ENCODE data around the gene CYB561D2. TPM values are rescaled to one million over a fixed set of nuclear protein-coding genes. Genes with fewer than 3 reads are reported as not detected.

Gene CYB561D2, protein sequence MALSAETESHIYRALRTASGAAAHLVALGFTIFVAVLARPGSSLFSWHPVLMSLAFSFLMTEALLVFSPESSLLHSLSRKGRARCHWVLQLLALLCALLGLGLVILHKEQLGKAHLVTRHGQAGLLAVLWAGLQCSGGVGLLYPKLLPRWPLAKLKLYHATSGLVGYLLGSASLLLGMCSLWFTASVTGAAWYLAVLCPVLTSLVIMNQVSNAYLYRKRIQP
- total RNA-seq (10 to 100 TPM; 21.3 to 28.3 TPM), polyA plus RNA-seq (ENCODE audit: insufficient read length in 6 of 6) (10 to 100 TPM in 3 of 6 donors, 1 to 10 TPM in 3; 8.5 to 12.1 (median 10.1) TPM)
- long read RNA-seq, donor 1, partial matches to known transcripts = 0 of 11 reads
- long read RNA-seq, donor 1, other reads (novel, unspliced or antisense) = 0 of 11 reads
- long read RNA-seq, donor 2, partial matches to known transcripts = 0 of 8 reads
- long read RNA-seq, donor 2, other reads (novel, unspliced or antisense) = 0 of 8 reads
- long read RNA-seq, donor 3, partial matches to known transcripts = 5 of 9 reads
- long read RNA-seq, donor 3, other reads (novel, unspliced or antisense) = 0 of 9 reads
- long read RNA-seq, donor 4, transcript CYB561D2-201 (4 exons, 1,225 nt) = minor isoform, 10 of 36 reads
- long read RNA-seq, donor 4, transcript CYB561D2-205 (4 exons, 1,319 nt) = major isoform, 22 of 36 reads
- long read RNA-seq, donor 4, partial matches to known transcripts = 1 of 36 reads
- long read RNA-seq, donor 4, other reads (novel, unspliced or antisense) = 0 of 36 reads
- long read RNA-seq, donor 5, transcript CYB561D2-205 (4 exons, 1,319 nt) = major isoform, 8 of 14 reads
- long read RNA-seq, donor 5, partial matches to known transcripts = 0 of 14 reads
- long read RNA-seq, donor 5, other reads (novel, unspliced or antisense) = 0 of 14 reads
- long read RNA-seq, donor 6, transcript CYB561D2-205 (4 exons, 1,319 nt) = major isoform, 8 of 32 reads
- long read RNA-seq, donor 6, partial matches to known transcripts = 0 of 32 reads
- long read RNA-seq, donor 6, other reads (novel, unspliced or antisense) = 20 of 32 reads
- long read RNA-seq, donor 7, partial matches to known transcripts = 0 of 7 reads
- long read RNA-seq, donor 7, other reads (novel, unspliced or antisense) = 0 of 7 reads
- long read RNA-seq, donor 8, partial matches to known transcripts = 0 of 6 reads
- long read RNA-seq, donor 8, other reads (novel, unspliced or antisense) = 0 of 6 reads
- long read RNA-seq, donor 9 = 0 reads
- long read RNA-seq, donor 10, transcript CYB561D2-201 (4 exons, 1,225 nt) = minor isoform, 23 of 91 reads
- long read RNA-seq, donor 10, transcript CYB561D2-202 (3 exons, 1,533 nt) = minor isoform, 12 of 91 reads
- long read RNA-seq, donor 10, transcript CYB561D2-205 (4 exons, 1,319 nt) = major isoform, 36 of 91 reads
- long read RNA-seq, donor 10, partial matches to known transcripts = 3 of 91 reads
- long read RNA-seq, donor 10, other reads (novel, unspliced or antisense) = 14 of 91 reads
- long read RNA-seq, donor 11, transcript CYB561D2-205 (4 exons, 1,319 nt) = major isoform, 5 of 8 reads
- long read RNA-seq, donor 11, partial matches to known transcripts = 0 of 8 reads
- long read RNA-seq, donor 11, other reads (novel, unspliced or antisense) = 0 of 8 reads
- long read RNA-seq, donor 12, partial matches to known transcripts = 0 of 4 reads
- long read RNA-seq, donor 12, other reads (novel, unspliced or antisense) = 0 of 4 reads

DNA sequence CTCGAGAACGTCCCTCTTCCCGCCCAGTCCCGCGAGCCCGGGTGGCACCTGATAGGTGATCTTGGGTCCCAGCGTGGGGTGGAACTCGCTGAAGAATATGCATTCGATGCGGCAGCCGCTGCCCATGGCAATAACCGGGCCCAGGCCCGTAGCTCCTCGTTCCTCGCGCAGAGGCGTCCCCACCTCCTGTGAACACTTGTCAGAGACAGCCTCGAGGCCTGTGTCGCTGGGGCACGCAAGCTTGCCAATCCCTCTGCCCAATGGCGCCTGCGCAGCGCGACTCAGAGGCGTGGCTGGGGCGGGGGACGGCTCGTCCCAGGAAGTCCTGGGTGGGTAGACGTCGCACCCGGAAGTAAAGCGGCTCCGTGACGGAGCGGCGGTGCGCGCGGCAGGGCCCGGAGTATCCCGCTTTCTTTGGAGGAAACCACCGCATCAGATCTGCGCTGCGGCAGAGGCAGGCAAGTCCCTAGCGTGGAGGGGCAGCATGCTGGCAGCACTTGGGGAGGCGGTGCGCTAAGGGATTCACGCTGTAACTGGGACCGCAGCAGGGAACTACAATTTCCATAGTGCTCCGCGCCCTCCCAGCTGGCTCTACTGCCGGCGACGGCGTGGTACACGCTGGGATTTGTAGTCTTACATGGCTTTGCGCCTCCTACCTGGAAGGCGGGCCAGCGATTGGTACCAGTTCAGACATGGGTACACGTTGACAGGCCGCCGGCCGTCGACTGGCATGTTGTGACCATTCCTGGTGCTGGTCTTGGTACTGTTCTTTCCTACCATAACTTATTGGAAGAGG is at the start of gene CYB561D2, which contains the start of gene NPRL2:
Gene CYB561D2, plus strand, starts transcription at position 336 of the 796 bp plus-strand sequence. CDS start 572 bp downstream, outside the sequence.
Gene NPRL2, minus strand, starts transcription at position 249 of the 796 bp plus-strand sequence. Its CDS starts 123 bp downstream, at position 126.
- Histone ChIP-seq H3K4me1 (peaks cover 23 to 82% of the 10 kb centered on the region in 2 donors), H3K27ac (peak within 1 kb of the TSS; percentile 90 to 97), H3K27me3 (no peaks in the 10 kb centered on the region), H3K4me3 (peak within 1 kb of the TSS; percentile 69 to 78), H3K36me3 (peaks cover 4 to 48% of the 10 kb centered on the region in 2 donors), H3K9me3 (no peaks in the 10 kb centered on the region)
- peak; percentile 95 to 100 (median 97) for DNase-seq
- intact Hi-C loops (cut with DNase I) = no loop called here
- TF ChIP-seq, protein P1, sequence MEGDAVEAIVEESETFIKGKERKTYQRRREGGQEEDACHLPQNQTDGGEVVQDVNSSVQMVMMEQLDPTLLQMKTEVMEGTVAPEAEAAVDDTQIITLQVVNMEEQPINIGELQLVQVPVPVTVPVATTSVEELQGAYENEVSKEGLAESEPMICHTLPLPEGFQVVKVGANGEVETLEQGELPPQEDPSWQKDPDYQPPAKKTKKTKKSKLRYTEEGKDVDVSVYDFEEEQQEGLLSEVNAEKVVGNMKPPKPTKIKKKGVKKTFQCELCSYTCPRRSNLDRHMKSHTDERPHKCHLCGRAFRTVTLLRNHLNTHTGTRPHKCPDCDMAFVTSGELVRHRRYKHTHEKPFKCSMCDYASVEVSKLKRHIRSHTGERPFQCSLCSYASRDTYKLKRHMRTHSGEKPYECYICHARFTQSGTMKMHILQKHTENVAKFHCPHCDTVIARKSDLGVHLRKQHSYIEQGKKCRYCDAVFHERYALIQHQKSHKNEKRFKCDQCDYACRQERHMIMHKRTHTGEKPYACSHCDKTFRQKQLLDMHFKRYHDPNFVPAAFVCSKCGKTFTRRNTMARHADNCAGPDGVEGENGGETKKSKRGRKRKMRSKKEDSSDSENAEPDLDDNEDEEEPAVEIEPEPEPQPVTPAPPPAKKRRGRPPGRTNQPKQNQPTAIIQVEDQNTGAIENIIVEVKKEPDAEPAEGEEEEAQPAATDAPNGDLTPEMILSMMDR (IDR thresholded peaks at IDR 0.05) = no peak
- ATAC-seq = peak; percentile 96

DNA sequence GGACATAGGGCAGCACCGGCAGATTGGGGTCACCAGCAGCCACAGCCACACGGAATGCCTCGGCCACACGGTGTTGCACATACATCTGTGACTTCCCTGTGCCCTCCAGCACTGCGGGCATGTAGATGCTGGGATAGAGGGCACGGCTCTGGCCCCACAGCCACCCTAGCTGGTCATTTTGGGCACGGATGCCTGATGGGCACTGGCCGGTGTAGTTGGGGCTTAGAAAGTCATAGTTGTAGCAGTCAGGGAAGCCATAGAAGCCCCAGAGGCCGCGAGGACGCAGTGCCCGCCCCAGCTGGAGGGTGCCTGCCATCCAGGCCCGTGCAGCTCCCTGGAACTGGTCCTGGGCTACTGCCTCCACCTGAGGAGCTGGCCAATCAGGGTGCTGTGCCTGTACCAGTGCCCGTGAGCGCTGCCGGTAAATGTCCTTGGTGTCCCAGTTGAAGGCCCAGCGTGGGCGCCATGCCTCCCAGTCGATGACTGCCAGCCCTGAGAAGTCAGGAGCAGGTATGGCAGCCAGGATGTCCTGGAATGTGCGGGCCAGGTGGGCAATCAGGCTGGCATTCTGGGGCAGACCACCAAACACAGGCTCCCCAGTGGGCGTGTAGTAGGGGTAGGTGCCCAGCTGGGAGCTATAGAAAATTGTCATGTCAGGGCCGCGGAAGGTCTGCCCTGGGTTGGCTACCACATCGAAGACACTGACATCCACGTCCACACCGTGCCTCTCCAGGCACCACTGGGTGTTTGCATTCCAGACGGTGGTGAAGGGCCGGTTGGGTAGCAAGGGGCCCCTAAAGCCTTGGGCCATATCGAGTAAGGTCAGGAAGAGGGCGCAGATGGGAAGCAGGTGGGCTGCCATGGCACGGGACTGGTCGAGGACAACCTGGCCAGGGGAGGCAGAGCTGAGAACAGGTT is 48.3 kb upstream of the CYB561D2 start:
- DNase-seq (peak in 1 of 4 donors; percentile 76), ATAC-seq (no peak)
- Histone ChIP-seq H3K9me3 (no peaks in the 10 kb centered on the region), H3K4me1 (peaks cover 36 to 58% of the 10 kb centered on the region in 2 donors), H3K27me3 (no peaks in the 10 kb centered on the region), H3K4me3 (peak overlapping the region; percentile 19 to 68), H3K36me3 (no peaks in the 10 kb centered on the region), H3K27ac (peak overlapping the region; percentile 83 to 92)
- intact Hi-C loops (cut with DNase I) = no loop called here
- TF ChIP-seq, protein P1 (IDR thresholded peaks at IDR 0.05) = no peak

DNA sequence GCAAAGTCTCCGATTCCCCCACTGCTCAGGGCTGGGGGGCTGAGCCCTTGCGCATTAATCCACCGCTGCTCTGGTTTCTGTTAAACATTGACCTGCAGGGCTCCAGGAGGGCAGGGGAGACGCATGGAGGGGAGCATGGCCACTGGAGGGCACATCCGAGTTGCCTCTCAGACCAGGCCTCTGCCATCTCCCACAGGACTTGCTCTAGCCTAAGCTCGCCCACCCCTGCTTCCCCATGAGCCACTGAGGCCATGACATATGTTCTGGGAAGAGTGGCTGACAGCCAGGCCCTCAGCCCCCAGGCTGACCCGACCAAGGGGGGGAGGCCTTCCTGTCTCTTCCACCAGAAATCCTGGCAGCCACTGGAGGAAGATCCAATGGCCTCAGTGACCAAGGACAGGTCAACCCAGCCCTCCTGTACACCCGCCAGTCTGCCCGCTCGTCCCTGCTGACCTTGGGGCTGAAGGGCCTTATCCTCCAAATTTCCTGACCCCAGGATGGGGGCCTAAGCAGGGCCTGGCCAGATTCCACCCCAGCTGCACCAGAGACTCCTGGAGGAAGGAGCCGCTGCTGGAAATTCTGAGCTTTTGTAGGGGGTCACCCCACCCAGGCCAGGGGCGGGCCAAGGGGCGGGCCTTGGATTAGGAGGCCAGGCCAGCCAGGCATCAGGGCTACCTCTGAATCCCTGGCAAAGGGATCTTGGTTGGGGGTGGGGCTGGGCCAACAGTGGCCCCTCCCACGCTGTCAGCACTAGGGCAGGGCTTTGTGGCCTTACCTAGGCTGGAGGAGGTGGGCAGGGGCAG is 47.4 kb upstream of the CYB561D2 start, which contains the start of gene HYAL1:
Gene HYAL1, minus strand, starts transcription at position 562 of the 803 bp plus-strand sequence. CDS start 618 bp downstream, outside the sequence.
- Histone ChIP-seq H3K27me3 (no peaks in the 10 kb centered on the region), H3K9me3 (peaks cover 0 to 5% of the 10 kb centered on the region in 2 donors), H3K36me3 (no peaks in the 10 kb centered on the region), H3K4me1 (peaks cover 31 to 49% of the 10 kb centered on the region in 2 donors), H3K4me3 (peak within 1 kb of the TSS; percentile 19 to 68), H3K27ac (peak within 1 kb of the TSS; percentile 83 to 92)
- ATAC-seq (peak; percentile 63), DNase-seq (peak in 3 of 4 donors; percentile 30 to 93 (median 80))
- TF ChIP-seq, protein P1 (IDR thresholded peaks at IDR 0.05) = peak in 1 of 2 donors; percentile 10
- intact Hi-C loops (cut with DNase I) = no loop called here

All from left lung (tissue), 14 donors.